LNCAP (cell line): Measurements from ENCODE around the gene ZNF677.
"Not testable (repeated sequence)": the region's sequence is repeated elsewhere in the genome, so short reads cannot be mapped to it uniquely, and the experiment has no call there.

Experiments used
- TF ChIP-seq, protein P1 (sequence below): fragments of 450-650 bp; IDR thresholded peaks from 2 replicates; pipeline ENCODE4 v1.5.1; 2017; ENCODE audit warnings: mild to moderate bottlenecking

The ZNF677 gene

GRCh38 chr19:53254411-53255341 is at the start of gene ZNF677:
Gene ZNF677, minus strand, starts transcription at chr19:53254873. Its CDS starts 3,323 bp downstream, at chr19:53251550.
- TF ChIP-seq, protein P1, sequence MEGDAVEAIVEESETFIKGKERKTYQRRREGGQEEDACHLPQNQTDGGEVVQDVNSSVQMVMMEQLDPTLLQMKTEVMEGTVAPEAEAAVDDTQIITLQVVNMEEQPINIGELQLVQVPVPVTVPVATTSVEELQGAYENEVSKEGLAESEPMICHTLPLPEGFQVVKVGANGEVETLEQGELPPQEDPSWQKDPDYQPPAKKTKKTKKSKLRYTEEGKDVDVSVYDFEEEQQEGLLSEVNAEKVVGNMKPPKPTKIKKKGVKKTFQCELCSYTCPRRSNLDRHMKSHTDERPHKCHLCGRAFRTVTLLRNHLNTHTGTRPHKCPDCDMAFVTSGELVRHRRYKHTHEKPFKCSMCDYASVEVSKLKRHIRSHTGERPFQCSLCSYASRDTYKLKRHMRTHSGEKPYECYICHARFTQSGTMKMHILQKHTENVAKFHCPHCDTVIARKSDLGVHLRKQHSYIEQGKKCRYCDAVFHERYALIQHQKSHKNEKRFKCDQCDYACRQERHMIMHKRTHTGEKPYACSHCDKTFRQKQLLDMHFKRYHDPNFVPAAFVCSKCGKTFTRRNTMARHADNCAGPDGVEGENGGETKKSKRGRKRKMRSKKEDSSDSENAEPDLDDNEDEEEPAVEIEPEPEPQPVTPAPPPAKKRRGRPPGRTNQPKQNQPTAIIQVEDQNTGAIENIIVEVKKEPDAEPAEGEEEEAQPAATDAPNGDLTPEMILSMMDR, result no peak

DNA sequence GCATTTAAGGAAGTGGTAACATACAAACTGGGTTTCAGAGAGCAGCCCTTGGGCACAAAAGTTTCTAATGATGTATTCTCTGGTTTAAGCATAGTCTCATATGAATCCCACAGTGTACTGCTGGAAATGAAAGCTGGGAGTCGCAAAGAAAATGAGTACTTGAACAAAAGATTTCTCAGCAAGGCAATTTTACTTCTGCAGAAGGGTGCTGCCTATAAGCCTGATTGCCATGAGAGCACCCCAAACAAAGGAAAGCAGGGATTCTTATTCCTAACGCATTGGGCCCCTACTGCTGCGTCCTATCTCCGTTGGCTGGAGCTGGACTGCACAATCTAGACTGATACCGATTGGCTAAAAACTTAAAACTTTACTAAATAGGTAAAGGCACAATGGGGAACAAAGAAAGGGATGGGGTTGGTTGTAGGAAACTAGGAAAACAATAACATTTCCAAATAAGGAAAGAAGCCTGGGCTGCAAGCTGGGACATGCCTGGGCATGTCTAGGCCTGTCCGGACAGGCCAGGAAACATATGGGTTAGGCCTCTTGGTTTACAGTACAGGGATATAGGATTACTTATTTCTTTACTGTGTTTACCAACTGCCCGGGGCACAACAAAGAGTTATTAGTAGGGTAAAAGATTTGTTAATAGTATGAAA is 40.2 kb upstream of the ZNF677 start:
- TF ChIP-seq, protein P1, result no peak

- TF ChIP-seq, protein P1, result no peak
These were observed 36.3 kb upstream of the ZNF677 start for GRCh38 chr19:53290758-53291549.

DNA sequence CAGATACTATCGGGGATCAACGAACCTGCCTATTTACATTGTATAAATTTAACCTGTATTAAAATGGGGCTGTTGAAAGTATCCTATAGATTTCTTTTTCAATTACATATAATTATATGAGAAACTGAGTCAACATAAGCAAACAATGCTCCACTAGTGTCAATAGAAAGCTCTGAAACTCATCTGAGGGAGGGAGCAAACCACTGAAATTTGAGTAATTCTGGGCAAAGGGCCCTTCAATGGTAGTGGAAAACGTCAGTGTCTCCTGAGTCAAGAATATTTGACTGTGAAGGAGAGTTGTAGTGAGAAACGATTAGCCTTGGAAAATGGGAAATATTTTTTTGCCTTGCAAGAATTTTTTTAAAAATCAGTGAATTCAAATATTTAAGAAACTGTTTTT is 30.4 kb upstream of the ZNF677 start:
- TF ChIP-seq, protein P1, result no peak

DNA sequence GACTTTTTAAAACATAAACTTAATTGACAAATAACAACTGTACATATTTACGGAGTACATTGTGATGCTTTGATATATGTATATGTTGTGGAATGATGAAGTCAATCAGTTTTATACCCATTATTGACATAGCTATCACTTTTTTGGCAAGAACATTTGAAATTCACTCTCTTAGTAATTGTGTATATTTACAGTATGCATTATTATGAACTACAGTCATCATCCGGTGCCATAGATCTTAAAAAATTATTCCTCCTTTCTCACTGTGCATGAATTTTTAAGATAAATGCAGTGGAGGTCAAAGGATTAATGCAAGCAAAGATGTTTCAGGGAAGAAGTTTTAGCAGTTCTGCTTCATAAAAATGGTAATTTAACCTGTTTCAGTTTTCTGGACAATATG is 20.8 kb upstream of the ZNF677 start:
- TF ChIP-seq, protein P1, result no peak

GRCh38 chr19:53272044-53272443 is 17.4 kb upstream of the ZNF677 start:
- TF ChIP-seq, protein P1, result no peak

GRCh38 chr19:53267623-53268022 is 12.9 kb upstream of the ZNF677 start, which contains the start of gene VN1R4:
Gene VN1R4, minus strand, starts transcription at chr19:53267723. Its CDS starts 58 bp downstream, at chr19:53267665.
- TF ChIP-seq, protein P1, result not testable (repeated sequence)
